ENCODE data around the gene PHF11. TPM values are rescaled to one million over a fixed set of nuclear protein-coding genes. Genes with fewer than 3 reads are reported as not detected.
"Not testable (repeated sequence)": the region's sequence is repeated elsewhere in the genome, so short reads cannot be mapped to it uniquely, and the experiment has no call there.

Gene PHF11
- total RNA-seq, 2 donors from 2014 or later = 22.7 to 30.1 TPM

GRCh38 chr13:49494645-49495044 is 1.1 kb upstream of the PHF11 start:
- peak overlapping the region in 3 of 4 donors; percentile 97 to 98 (median 97) for H3K27ac ChIP-seq
- ATAC-seq (no peak), DNase-seq (no peak)
- intact Hi-C loops (cut with DNase I) = loop anchor here (10.0 kb wide), 1 partner anchor 90 kb away; the partner anchor contains the start of gene RCBTB1
- no peaks in the 10 kb centered on the region for H3K9me3 ChIP-seq
- H3K4me1 ChIP-seq = peaks cover 16% of the 10 kb centered on the region
- H3K4me3 ChIP-seq = peak overlapping the region; percentile 55 to 64
- H3K36me3 ChIP-seq (replicated peaks in 1 of 2; ENCODE audit: insufficient read depth in 1 of 2, low read depth in 2 of 2) = no peaks in the 10 kb centered on the region
- TF ChIP-seq, protein P1, sequence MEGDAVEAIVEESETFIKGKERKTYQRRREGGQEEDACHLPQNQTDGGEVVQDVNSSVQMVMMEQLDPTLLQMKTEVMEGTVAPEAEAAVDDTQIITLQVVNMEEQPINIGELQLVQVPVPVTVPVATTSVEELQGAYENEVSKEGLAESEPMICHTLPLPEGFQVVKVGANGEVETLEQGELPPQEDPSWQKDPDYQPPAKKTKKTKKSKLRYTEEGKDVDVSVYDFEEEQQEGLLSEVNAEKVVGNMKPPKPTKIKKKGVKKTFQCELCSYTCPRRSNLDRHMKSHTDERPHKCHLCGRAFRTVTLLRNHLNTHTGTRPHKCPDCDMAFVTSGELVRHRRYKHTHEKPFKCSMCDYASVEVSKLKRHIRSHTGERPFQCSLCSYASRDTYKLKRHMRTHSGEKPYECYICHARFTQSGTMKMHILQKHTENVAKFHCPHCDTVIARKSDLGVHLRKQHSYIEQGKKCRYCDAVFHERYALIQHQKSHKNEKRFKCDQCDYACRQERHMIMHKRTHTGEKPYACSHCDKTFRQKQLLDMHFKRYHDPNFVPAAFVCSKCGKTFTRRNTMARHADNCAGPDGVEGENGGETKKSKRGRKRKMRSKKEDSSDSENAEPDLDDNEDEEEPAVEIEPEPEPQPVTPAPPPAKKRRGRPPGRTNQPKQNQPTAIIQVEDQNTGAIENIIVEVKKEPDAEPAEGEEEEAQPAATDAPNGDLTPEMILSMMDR (IDR thresholded peaks at IDR 0.05) = no peak
- no peak for TF ChIP-seq POLR2A (IDR thresholded peaks at IDR 0.05)
- 25 to 33% methylated on average over 2 of the region's 2 CpGs for WGBS, 2 donors
- H3K27me3 ChIP-seq = no peaks in the 10 kb centered on the region

GRCh38 chr13:49496837-49497236 is 1.1 kb downstream of the PHF11 start:
- H3K4me1 ChIP-seq = peaks cover 16% of the 10 kb centered on the region
- peak overlapping the region in 3 of 4 donors; percentile 97 to 98 (median 97) for H3K27ac ChIP-seq
- not testable (repeated sequence) for ATAC-seq; H3K27me3 ChIP-seq; DNase-seq; H3K9me3 ChIP-seq; H3K4me3 ChIP-seq; H3K36me3 ChIP-seq (replicated peaks in 1 of 2; ENCODE audit: insufficient read depth in 1 of 2, low read depth in 2 of 2)
- intact Hi-C loops (cut with DNase I) = loop anchor here (10.0 kb wide), 1 partner anchor 88 kb away; the partner anchor contains the start of gene RCBTB1
- WGBS, 2 donors = 73 to 78% methylated on average over 11 of the region's 11 CpGs

DNA sequence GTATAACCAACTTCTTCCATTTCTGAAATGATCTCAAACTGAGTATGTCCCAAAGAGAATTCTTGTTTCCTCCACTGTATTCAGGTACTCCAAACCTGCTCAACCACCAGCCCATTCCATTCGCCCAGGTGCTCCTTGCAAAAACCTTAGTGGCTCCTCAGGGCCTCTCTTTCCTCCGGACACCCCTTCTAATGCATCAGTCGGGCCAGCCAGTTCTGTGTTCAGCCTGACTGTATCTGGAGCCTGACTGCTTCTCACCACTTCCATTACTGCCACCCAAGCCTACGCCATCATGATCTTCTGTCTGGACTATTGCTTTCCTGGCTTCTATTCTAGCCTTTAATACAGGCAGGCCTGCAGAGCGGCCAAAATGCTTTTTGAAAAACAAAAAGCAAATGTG is 1.5 kb downstream of the PHF11 start:
- Histone ChIP-seq H3K4me1 (peaks cover 16% of the 10 kb centered on the region), H3K27me3 (no peaks in the 10 kb centered on the region), H3K36me3 (replicated peaks in 1 of 2; ENCODE audit: insufficient read depth in 1 of 2, low read depth in 2 of 2) (no peaks in the 10 kb centered on the region), H3K9me3 (no peaks in the 10 kb centered on the region), H3K4me3 (no peak overlapping the region), H3K27ac (peak overlapping the region in 2 of 4 donors; percentile 97 to 98)
- WGBS, 2 donors = 86 to 92% methylated on average over 5 of the region's 5 CpGs
- no peak for TF ChIP-seq POLR2A (IDR thresholded peaks at IDR 0.05)
- TF ChIP-seq, protein P1 (IDR thresholded peaks at IDR 0.05) = no peak
- intact Hi-C loops (cut with DNase I) = loop anchor here (10.0 kb wide), 1 partner anchor 88 kb away; the partner anchor contains the start of gene RCBTB1
- no peak for ATAC-seq
- no peak for DNase-seq

- 70 to 81% methylated on average over 4 of the region's 4 CpGs for WGBS, 2 donors
- Histone ChIP-seq H3K4me3 (no peak overlapping the region), H3K9me3 (no peaks in the 10 kb centered on the region), H3K27me3 (no peaks in the 10 kb centered on the region), H3K4me1 (peaks cover 16% of the 10 kb centered on the region), H3K27ac (peak overlapping the region in 1 of 4 donors; percentile 0), H3K36me3 (replicated peaks in 1 of 2; ENCODE audit: insufficient read depth in 1 of 2, low read depth in 2 of 2) (no peaks in the 10 kb centered on the region)
- ATAC-seq (no peak), DNase-seq (no peak)
- intact Hi-C loops (cut with DNase I) = loop anchor here (10.0 kb wide), 1 partner anchor 87 kb away; the partner anchor contains the start of gene RCBTB1
- no peak for TF ChIP-seq POLR2A (IDR thresholded peaks at IDR 0.05)
Measured at GRCh38 chr13:49498206-49498605, 2.5 kb downstream of the PHF11 start.

- 84 to 87% methylated on average over 6 of the region's 6 CpGs for WGBS, 2 donors
- H3K9me3 ChIP-seq = no peaks in the 10 kb centered on the region
- ATAC-seq (no peak), DNase-seq (no peak)
- intact Hi-C loops (cut with DNase I) = loop anchor here (10.0 kb wide), 1 partner anchor 85 kb away; the partner anchor contains the start of gene RCBTB1
- TF ChIP-seq, protein P1 (IDR thresholded peaks at IDR 0.05) = no peak
- no peak for TF ChIP-seq POLR2A (IDR thresholded peaks at IDR 0.05)
- H3K4me3 ChIP-seq = no peak overlapping the region
- H3K36me3 ChIP-seq (replicated peaks in 1 of 2; ENCODE audit: insufficient read depth in 1 of 2, low read depth in 2 of 2) = no peaks in the 10 kb centered on the region
- H3K27ac ChIP-seq = no peak overlapping the region
- H3K4me1 ChIP-seq = peaks cover 5% of the 10 kb centered on the region
- no peaks in the 10 kb centered on the region for H3K27me3 ChIP-seq
Measured at GRCh38 chr13:49499889-49500660, 4.3 kb downstream of the PHF11 start.
